CD4-positive, CD25-positive, alpha-beta regulatory T cell (primary cell): ENCODE data around the gene NMD3. TPM values are rescaled to one million over a fixed set of nuclear protein-coding genes. Genes with fewer than 3 reads are reported as not detected.
"Not testable (repeated sequence)": the region's sequence is repeated elsewhere in the genome, so short reads cannot be mapped to it uniquely, and the experiment has no call there.

Source experiments
- ATAC-seq, 2 donors: fragments of 150-1000 bp; cut with Tn5 transposase; one replicate each; pipeline ENCODE4 v1.10.0; 2021; ENCODE audit warnings: low read depth in 2 of 2, moderate number of reproducible peaks in 2 of 2, moderate library complexity in 1 of 2
- DNase-seq, 3 donors: peaks; one replicate each; pipeline versions ENCODE4 v3.0.0 to v3.0.0-alpha.2; 2012 to 2022; ENCODE audit warnings: mixed read lengths in 1 of 3
- H3K27ac ChIP-seq: one replicate; pipeline ENCODE4 v1.7.0; 2013; ENCODE audit warnings: mild to moderate bottlenecking, low read length; ENCODE audit not compliant: insufficient read depth, poor library complexity, severe bottlenecking
- H3K27me3 ChIP-seq: one replicate; pipeline ENCODE4 v1.7.0; 2013; ENCODE audit warnings: low read length; ENCODE audit not compliant: control insufficient read depth, insufficient read depth
- H3K36me3 ChIP-seq: one replicate; pipeline ENCODE4 v1.7.0; 2013; ENCODE audit warnings: mild to moderate bottlenecking, low read length, moderate library complexity; ENCODE audit not compliant: control insufficient read depth, insufficient read depth
- H3K4me1 ChIP-seq: 2 replicates; pipeline ENCODE4 v1.7.0; 2013; ENCODE audit warnings: mild to moderate bottlenecking, low read length; ENCODE audit not compliant: insufficient read depth, control insufficient read depth, poor library complexity, severe bottlenecking
- H3K4me3 ChIP-seq: one replicate; pipeline ENCODE4 v1.7.0; 2013; ENCODE audit warnings: low read depth, mild to moderate bottlenecking, low read length, moderate library complexity
- H3K9me3 ChIP-seq, 2 experiments: 1 replicate in 1 of 2; 2 replicates in 1 of 2; pipeline ENCODE4 v1.7.0; 2013; ENCODE audit warnings: low read length in 2 of 2, mild to moderate bottlenecking in 1 of 2, moderate library complexity in 1 of 2; ENCODE audit not compliant: control insufficient read depth in 2 of 2
- H3K27ac Mint-ChIP-seq, 3 donors: one replicate each; pipeline ENCODE4 v1.8.0; 2020 to 2022; ENCODE audit warnings: mild to moderate bottlenecking in 3 of 3, mixed read lengths in 3 of 3, moderate library complexity in 2 of 3
- H3K27me3 Mint-ChIP-seq: one replicate; pipeline ENCODE4 v1.8.0; 2022; ENCODE audit warnings: mild to moderate bottlenecking, mixed read lengths
- H3K36me3 Mint-ChIP-seq: one replicate; pipeline ENCODE4 v1.8.0; 2020; ENCODE audit warnings: mixed read lengths
- H3K4me1 Mint-ChIP-seq, 4 donors: one replicate each; pipeline ENCODE4 v1.8.0; 2020 to 2022; ENCODE audit warnings: mixed read lengths in 4 of 4, mild to moderate bottlenecking in 1 of 4
- H3K4me3 Mint-ChIP-seq, 4 donors: one replicate each; pipeline ENCODE4 v1.8.0; 2020 to 2022; ENCODE audit warnings: mild to moderate bottlenecking in 4 of 4, mixed read lengths in 4 of 4, moderate library complexity in 3 of 4
- H3K9me3 Mint-ChIP-seq, 7 donors: one replicate each; pipeline ENCODE4 v1.8.0; 2020 to 2022; ENCODE audit warnings: mixed read lengths in 7 of 7, mild to moderate bottlenecking in 3 of 7, moderate library complexity in 2 of 7
- polyA plus RNA-seq, 4 donors: library from polyadenylated mRNA; unstranded; fragments of 300-500 nt; fragmentation: Illumina TruSeq; gene quantifications; one replicate each; pipeline ENCODE4 v1.2.3, GENCODE V29; 2021
- total RNA-seq: library from RNA; stranded (reverse); gene quantifications from one replicate; pipeline ENCODE4 v1.2.3, GENCODE V29; 2022

NMD3 gene
- total and polyA plus RNA-seq, 5 donors from 2014 or later = 44.7 to 53.2 (median 45.7) TPM

- Histone ChIP-seq H3K9me3 (no peaks in the 10 kb centered on the region), H3K4me3 (no peak overlapping the region), H3K27me3 (no peaks in the 10 kb centered on the region), H3K27ac (no peak overlapping the region), H3K36me3 (no peaks in the 10 kb centered on the region), H3K4me1 (no peaks in the 10 kb centered on the region)
- Mint-ChIP-seq H3K27ac (no peak overlapping the region), H3K4me3 (no peak overlapping the region), H3K36me3 (peaks cover 19% of the 10 kb centered on the region), H3K4me1 (no peaks in the 10 kb centered on the region), H3K9me3 (peaks cover 0 to 6% (median 0%) of the 10 kb centered on the region in 7 donors), H3K27me3 (no peaks in the 10 kb centered on the region)
- no peak for ATAC-seq
- no peak for DNase-seq
Measured at GRCh38 chr3:161271646-161272045, 50.5 kb downstream of the NMD3 start.

- Histone ChIP-seq H3K36me3 (no peaks in the 10 kb centered on the region), H3K9me3 (peaks cover 0 to 2% of the 10 kb centered on the region in 2 experiments), H3K27ac (no peak overlapping the region), H3K27me3 (no peaks in the 10 kb centered on the region), H3K4me3 (no peak overlapping the region), H3K4me1 (no peaks in the 10 kb centered on the region)
- no peak overlapping the region for H3K27ac Mint-ChIP-seq
- no peaks in the 10 kb centered on the region for H3K27me3 Mint-ChIP-seq
- H3K36me3 Mint-ChIP-seq = peaks cover 19% of the 10 kb centered on the region
- peaks cover 0 to 14% (median 0%) of the 10 kb centered on the region in 7 donors for H3K9me3 Mint-ChIP-seq
- no peak overlapping the region for H3K4me3 Mint-ChIP-seq
- DNase-seq (no peak), ATAC-seq (no peak)
- no peaks in the 10 kb centered on the region for H3K4me1 Mint-ChIP-seq
Measured at GRCh38 chr3:161272524-161272923, 51.4 kb downstream of the NMD3 start.

- H3K27ac Mint-ChIP-seq = no peak overlapping the region
- no peak overlapping the region for H3K4me3 Mint-ChIP-seq
- H3K4me1 Mint-ChIP-seq = no peaks in the 10 kb centered on the region
- ATAC-seq = no peak
- H3K36me3 Mint-ChIP-seq = peaks cover 19% of the 10 kb centered on the region
- peak in 2 of 3 donors; percentile 31 to 50 for DNase-seq
- peaks cover 1 to 9% of the 10 kb centered on the region in 2 experiments for H3K9me3 ChIP-seq
- no peaks in the 10 kb centered on the region for H3K27me3 Mint-ChIP-seq
- no peaks in the 10 kb centered on the region for H3K36me3 ChIP-seq
- H3K4me1 ChIP-seq = no peaks in the 10 kb centered on the region
- H3K9me3 Mint-ChIP-seq = peaks cover 0 to 20% (median 4%) of the 10 kb centered on the region in 7 donors
- no peak overlapping the region for H3K4me3 ChIP-seq
- H3K27ac ChIP-seq = no peak overlapping the region
- H3K27me3 ChIP-seq = no peaks in the 10 kb centered on the region
Measured at GRCh38 chr3:161273589-161274218, 52.6 kb downstream of the NMD3 start.

GRCh38 chr3:161274691-161275298 is 53.7 kb downstream of the NMD3 start:
- ATAC-seq (no peak), DNase-seq (peak in 2 of 3 donors; percentile 22 to 70)
- Histone ChIP-seq H3K4me1 (no peaks in the 10 kb centered on the region), H3K9me3 (peaks cover 6 to 12% of the 10 kb centered on the region in 2 experiments), H3K36me3 (no peaks in the 10 kb centered on the region), H3K27ac (no peak overlapping the region), H3K4me3 (no peak overlapping the region), H3K27me3 (no peaks in the 10 kb centered on the region)
- H3K9me3 Mint-ChIP-seq = peaks cover 0 to 31% (median 5%) of the 10 kb centered on the region in 7 donors
- H3K27ac Mint-ChIP-seq = peak overlapping the region in 1 of 3 donors; percentile 32
- H3K36me3 Mint-ChIP-seq = peaks cover 15% of the 10 kb centered on the region
- no peak overlapping the region for H3K4me3 Mint-ChIP-seq
- H3K27me3 Mint-ChIP-seq = no peaks in the 10 kb centered on the region
- no peaks in the 10 kb centered on the region for H3K4me1 Mint-ChIP-seq

- Mint-ChIP-seq H3K27me3 (no peaks in the 10 kb centered on the region), H3K27ac (peak overlapping the region in 1 of 3 donors; percentile 46), H3K9me3 (peaks cover 0 to 33% (median 5%) of the 10 kb centered on the region in 7 donors), H3K4me1 (no peaks in the 10 kb centered on the region), H3K4me3 (no peak overlapping the region), H3K36me3 (peaks cover 9% of the 10 kb centered on the region)
- Histone ChIP-seq H3K9me3 (peaks cover 8 to 12% of the 10 kb centered on the region in 2 experiments), H3K4me3 (no peak overlapping the region), H3K4me1 (no peaks in the 10 kb centered on the region), H3K27ac (no peak overlapping the region), H3K27me3 (no peaks in the 10 kb centered on the region), H3K36me3 (no peaks in the 10 kb centered on the region)
- DNase-seq (no peak), ATAC-seq (no peak)
Measured at GRCh38 chr3:161275919-161276318, 54.8 kb downstream of the NMD3 start.

GRCh38 chr3:161282387-161282786 is 61.3 kb downstream of the NMD3 start:
- not testable (repeated sequence) for H3K36me3 ChIP-seq, H3K27ac Mint-ChIP-seq, H3K27ac ChIP-seq, H3K27me3 Mint-ChIP-seq, H3K27me3 ChIP-seq, H3K4me1 Mint-ChIP-seq, H3K4me3 Mint-ChIP-seq, DNase-seq, H3K36me3 Mint-ChIP-seq, H3K4me3 ChIP-seq, H3K4me1 ChIP-seq, ATAC-seq
- peaks cover 0 to 50% (median 14%) of the 10 kb centered on the region in 7 donors for H3K9me3 Mint-ChIP-seq
- peaks cover 8 to 12% of the 10 kb centered on the region in 2 experiments for H3K9me3 ChIP-seq

- Mint-ChIP-seq H3K27me3 (peaks cover 5% of the 10 kb centered on the region), H3K4me3 (no peak overlapping the region), H3K27ac (no peak overlapping the region), H3K36me3 (no peaks in the 10 kb centered on the region), H3K9me3 (peaks cover 0 to 27% (median 8%) of the 10 kb centered on the region in 7 donors), H3K4me1 (no peaks in the 10 kb centered on the region)
- ATAC-seq (no peak), DNase-seq (no peak)
- Histone ChIP-seq H3K27me3 (no peaks in the 10 kb centered on the region), H3K9me3 (peaks cover 0 to 2% of the 10 kb centered on the region in 2 experiments), H3K4me1 (no peaks in the 10 kb centered on the region), H3K4me3 (no peak overlapping the region), H3K27ac (no peak overlapping the region), H3K36me3 (no peaks in the 10 kb centered on the region)
Measured at GRCh38 chr3:161284989-161285388, 63.9 kb downstream of the NMD3 start.

- no peaks in the 10 kb centered on the region for H3K36me3 ChIP-seq
- no peaks in the 10 kb centered on the region for H3K9me3 ChIP-seq
- Mint-ChIP-seq H3K27ac (no peak overlapping the region), H3K4me3 (no peak overlapping the region), H3K36me3 (no peaks in the 10 kb centered on the region), H3K4me1 (no peaks in the 10 kb centered on the region), H3K27me3 (peaks cover 15% of the 10 kb centered on the region), H3K9me3 (peaks cover 0 to 10% (median 4%) of the 10 kb centered on the region in 7 donors)
- H3K27me3 ChIP-seq = no peaks in the 10 kb centered on the region
- no peaks in the 10 kb centered on the region for H3K4me1 ChIP-seq
- no peak overlapping the region for H3K4me3 ChIP-seq
- ATAC-seq = no peak
- H3K27ac ChIP-seq = no peak overlapping the region
- no peak for DNase-seq
Measured at GRCh38 chr3:161289174-161289573, 68.1 kb downstream of the NMD3 start.
